Peyer's patch (tissue), 4 donors: Measurements from ENCODE around the gene TPSD1.
"Not testable (repeated sequence)": the region's sequence is repeated elsewhere in the genome, so short reads cannot be mapped to it uniquely, and the experiment has no call there.

Experiments
- CTCF ChIP-seq, 6 experiments: fragments of 450-650 bp in 4 of 6; fragments of 200-600 bp in 2 of 6; sonication (generic) in 1 of 6; IDR thresholded peaks; one replicate each; pipeline ENCODE4 v1.5.1; 2017 to 2019; ENCODE audit warnings: antibody characterized with exemption in 6 of 6, mild to moderate bottlenecking in 3 of 6, moderate library complexity in 1 of 6
- POLR2A ChIP-seq, 2 donors: fragments of 450-650 bp; IDR thresholded peaks; one replicate each; pipeline ENCODE4 v1.5.1; 2017; ENCODE audit warnings: antibody characterized with exemption in 2 of 2, mild to moderate bottlenecking in 2 of 2, moderate library complexity in 2 of 2

GRCh38 chr16:1254821-1255220 lies 1.0 kb upstream of the TPSD1 start:
- not testable (repeated sequence) for TF ChIP-seq POLR2A, CTCF (IDR thresholded peaks at IDR 0.05)
